ENCODE data around the gene SFRP5. TPM values are rescaled to one million over a fixed set of nuclear protein-coding genes. Genes with fewer than 3 reads are reported as not detected.

SFRP5 gene
- total RNA-seq, 4 donors from 2014 or later = 0.69 to 4.4 (median 1.4) TPM

DNA sequence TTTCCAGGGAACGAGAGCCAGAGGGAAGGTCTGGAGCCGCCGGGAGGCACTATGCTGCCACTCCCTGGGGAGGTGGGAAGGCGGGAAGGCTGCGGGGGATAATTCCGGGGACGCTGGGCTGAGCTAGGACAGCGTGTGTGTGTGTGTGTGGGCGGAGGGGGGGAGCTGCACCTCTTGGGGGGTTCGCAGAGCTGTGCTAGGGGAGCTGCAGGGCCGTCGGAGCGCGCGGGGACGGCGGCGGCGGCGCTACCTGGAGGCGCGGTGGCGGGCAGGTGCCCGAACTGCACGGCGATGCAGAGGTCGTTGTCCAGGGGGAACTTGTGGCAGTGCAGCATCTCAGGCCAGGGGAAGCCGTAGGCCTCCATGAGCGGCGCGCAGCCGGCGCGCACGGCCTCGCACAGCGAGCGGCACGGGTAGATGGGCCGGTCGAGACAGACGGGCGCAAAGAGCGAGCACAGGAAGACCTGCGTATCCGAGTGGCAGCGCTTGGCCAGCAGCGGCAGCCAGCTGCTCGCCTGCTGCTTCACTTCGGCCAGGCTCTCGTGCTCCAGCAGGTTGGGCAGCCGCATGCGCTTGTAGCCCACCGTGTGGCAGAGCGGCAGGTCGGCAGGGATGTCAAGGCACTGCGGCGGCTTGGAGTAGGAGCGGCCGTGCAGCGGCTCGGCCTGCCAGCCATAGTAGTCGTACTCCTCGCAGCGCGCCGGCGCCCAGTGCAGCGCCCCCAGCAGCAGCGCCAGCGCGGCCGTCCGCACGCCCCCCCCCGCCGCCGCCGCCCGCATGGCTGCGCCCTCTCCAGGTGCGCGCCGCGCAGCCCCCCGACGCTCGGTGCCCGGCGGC lies 526 bp downstream of the SFRP5 start:
- no peak overlapping the region for H3K4me3 ChIP-seq (ENCODE audit: low read depth, poor library complexity, severe bottlenecking)
- DNase-seq (ENCODE audit: low spot score in 2 of 2) = no peak
- TF ChIP-seq, protein P1, sequence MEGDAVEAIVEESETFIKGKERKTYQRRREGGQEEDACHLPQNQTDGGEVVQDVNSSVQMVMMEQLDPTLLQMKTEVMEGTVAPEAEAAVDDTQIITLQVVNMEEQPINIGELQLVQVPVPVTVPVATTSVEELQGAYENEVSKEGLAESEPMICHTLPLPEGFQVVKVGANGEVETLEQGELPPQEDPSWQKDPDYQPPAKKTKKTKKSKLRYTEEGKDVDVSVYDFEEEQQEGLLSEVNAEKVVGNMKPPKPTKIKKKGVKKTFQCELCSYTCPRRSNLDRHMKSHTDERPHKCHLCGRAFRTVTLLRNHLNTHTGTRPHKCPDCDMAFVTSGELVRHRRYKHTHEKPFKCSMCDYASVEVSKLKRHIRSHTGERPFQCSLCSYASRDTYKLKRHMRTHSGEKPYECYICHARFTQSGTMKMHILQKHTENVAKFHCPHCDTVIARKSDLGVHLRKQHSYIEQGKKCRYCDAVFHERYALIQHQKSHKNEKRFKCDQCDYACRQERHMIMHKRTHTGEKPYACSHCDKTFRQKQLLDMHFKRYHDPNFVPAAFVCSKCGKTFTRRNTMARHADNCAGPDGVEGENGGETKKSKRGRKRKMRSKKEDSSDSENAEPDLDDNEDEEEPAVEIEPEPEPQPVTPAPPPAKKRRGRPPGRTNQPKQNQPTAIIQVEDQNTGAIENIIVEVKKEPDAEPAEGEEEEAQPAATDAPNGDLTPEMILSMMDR (IDR thresholded peaks at IDR 0.05) = no peak
- TF ChIP-seq POLR2A (IDR thresholded peaks at IDR 0.05) = no peak
- intact Hi-C loops (cut with DNase I; ENCODE audit: low total_unique reads) = no loop called here
- WGBS, 2 donors = 1% methylated on average over 31 to 44 of the region's 90 CpGs

GRCh38 chr10:97770255-97770654 lies 1.5 kb downstream of the SFRP5 start:
- TF ChIP-seq, protein P1 (IDR thresholded peaks at IDR 0.05) = no peak
- no peak for TF ChIP-seq POLR2A (IDR thresholded peaks at IDR 0.05)
- intact Hi-C loops (cut with DNase I; ENCODE audit: low total_unique reads) = no loop called here
- WGBS, 2 donors = 68 to 81% methylated on average over 5 of the region's 5 CpGs
- DNase-seq (ENCODE audit: low spot score in 2 of 2) = no peak
- H3K4me3 ChIP-seq (ENCODE audit: low read depth, poor library complexity, severe bottlenecking) = no peak overlapping the region

DNA sequence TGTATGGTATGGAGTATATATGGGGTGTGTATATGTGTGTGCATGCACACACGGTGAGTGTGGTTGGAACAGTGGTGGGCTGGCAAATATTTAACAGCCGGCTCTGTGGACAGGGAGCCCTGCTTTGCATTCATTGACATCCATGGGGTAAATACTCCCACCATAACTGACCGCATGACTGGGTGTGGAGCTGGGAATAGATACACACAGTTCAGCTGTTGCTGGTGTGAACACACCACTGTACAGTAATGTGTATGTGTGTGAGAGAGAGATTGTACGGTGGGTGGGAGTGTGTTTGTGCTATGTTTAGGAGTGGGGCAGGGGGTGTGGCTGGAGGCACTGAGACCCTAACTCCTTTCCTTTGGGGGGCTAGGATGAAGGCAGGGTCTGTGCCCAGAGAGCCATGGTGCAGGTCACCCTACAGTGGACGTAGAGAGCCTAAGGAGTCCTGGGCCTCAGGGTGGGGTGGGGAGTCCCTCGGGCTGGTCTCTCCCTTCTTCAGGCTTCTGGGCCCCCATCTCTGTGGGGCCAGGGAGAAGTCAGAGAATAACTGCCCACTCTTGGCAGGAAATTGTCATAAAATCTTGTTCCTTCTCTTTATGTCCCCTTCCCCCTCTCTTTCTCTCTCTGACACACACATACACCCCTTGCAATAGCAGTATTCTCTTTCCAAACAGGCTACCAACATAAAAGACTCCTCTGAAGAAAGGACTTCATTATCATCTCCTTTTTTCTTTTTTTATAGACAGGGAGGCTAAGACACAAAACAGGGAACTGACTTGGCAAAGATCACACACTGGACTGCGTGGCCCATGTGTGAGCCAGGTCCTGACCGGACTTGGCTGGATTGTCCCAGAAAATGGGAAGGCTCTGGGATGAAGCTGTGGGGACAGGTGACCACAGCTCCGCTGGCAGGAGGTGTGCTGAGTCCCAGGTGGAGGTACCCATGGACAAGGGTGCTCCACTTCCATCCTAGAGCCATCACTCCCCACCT lies 3.2 kb downstream of the SFRP5 start:
- 85 to 87% methylated on average over 9 of the region's 9 CpGs for WGBS, 2 donors

GRCh38 chr10:97766996-97767924 lies 4.5 kb downstream of the SFRP5 start:
- WGBS, 2 donors = 87% methylated on average over 22 of the region's 22 CpGs
- no peak overlapping the region for H3K4me3 ChIP-seq (ENCODE audit: low read depth, poor library complexity, severe bottlenecking)
- intact Hi-C loops (cut with DNase I; ENCODE audit: low total_unique reads) = no loop called here
- no peak for DNase-seq (ENCODE audit: low spot score in 2 of 2)
- TF ChIP-seq, protein P1 (IDR thresholded peaks at IDR 0.05) = no peak
- no peak for TF ChIP-seq POLR2A (IDR thresholded peaks at IDR 0.05)

More for the DNA sequence above, 3.2 kb downstream of the SFRP5 start:
- intact Hi-C loops (cut with DNase I; ENCODE audit: low total_unique reads) = no loop called here
- H3K4me3 ChIP-seq (ENCODE audit: low read depth, poor library complexity, severe bottlenecking) = no peak overlapping the region
- TF ChIP-seq POLR2A (IDR thresholded peaks at IDR 0.05) = no peak
- TF ChIP-seq, protein P1 (IDR thresholded peaks at IDR 0.05) = no peak
- DNase-seq (ENCODE audit: low spot score in 2 of 2) = no peak

All from lower leg skin (tissue), 4 donors.